ENCODE measurements around the gene OBP2A. TPM values are rescaled to one million over a fixed set of nuclear protein-coding genes. Genes with fewer than 3 reads are reported as not detected.
"Not testable (repeated sequence)": the region's sequence is repeated elsewhere in the genome, so short reads cannot be mapped to it uniquely, and the experiment has no call there.

The OBP2A gene
- total RNA-seq, 4 donors from 2014 or later = not detected

DNA sequence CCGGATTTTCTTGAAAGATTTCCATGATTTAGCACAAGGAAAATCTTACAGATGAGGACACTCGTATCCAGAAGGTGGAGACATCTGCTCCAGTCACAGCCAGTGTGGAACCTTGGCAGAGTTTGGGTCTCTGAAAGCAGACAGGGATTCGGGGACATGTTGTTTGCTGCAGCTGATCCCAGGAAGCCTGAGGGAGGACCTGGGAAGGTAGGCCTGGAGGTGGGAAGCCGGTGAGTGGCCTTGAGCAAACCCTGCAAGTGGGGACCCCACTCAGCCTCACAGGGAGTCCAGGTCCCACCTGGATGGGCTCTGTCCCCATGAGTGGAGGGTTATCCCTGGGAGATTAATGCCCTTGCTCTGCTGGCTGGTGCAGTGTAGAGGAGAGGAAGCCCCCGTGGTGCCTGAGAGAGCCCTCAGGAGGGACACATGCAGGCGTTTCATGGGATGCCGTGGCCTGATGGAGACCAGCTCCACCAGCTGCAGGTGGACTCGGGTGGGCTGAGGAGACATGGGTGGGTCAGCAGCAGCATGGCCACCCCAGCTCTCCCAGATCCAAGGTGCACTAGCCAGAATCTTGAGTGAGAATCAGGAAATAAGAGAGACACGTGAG, 37.6 kb upstream of the OBP2A start:
- Histone ChIP-seq H3K4me1 (peaks cover 0 to 5% (median 0%) of the 10 kb centered on the region in 4 donors), H3K4me3 (no peak overlapping the region), H3K27me3 (no peaks in the 10 kb centered on the region), H3K9me3 (peaks cover 0 to 25% (median 0%) of the 10 kb centered on the region in 4 donors), H3K36me3 (peaks cover 0 to 25% (median 9%) of the 10 kb centered on the region in 3 donors), H3K27ac (no peak overlapping the region)
- WGBS, 2 donors = 90 to 93% methylated on average over 9 of the region's 9 CpGs
- DNase-seq (ENCODE audit: low spot score in 2 of 2) = no peak
- TF ChIP-seq, protein P1, sequence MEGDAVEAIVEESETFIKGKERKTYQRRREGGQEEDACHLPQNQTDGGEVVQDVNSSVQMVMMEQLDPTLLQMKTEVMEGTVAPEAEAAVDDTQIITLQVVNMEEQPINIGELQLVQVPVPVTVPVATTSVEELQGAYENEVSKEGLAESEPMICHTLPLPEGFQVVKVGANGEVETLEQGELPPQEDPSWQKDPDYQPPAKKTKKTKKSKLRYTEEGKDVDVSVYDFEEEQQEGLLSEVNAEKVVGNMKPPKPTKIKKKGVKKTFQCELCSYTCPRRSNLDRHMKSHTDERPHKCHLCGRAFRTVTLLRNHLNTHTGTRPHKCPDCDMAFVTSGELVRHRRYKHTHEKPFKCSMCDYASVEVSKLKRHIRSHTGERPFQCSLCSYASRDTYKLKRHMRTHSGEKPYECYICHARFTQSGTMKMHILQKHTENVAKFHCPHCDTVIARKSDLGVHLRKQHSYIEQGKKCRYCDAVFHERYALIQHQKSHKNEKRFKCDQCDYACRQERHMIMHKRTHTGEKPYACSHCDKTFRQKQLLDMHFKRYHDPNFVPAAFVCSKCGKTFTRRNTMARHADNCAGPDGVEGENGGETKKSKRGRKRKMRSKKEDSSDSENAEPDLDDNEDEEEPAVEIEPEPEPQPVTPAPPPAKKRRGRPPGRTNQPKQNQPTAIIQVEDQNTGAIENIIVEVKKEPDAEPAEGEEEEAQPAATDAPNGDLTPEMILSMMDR (IDR thresholded peaks at IDR 0.05) = no peak

DNA sequence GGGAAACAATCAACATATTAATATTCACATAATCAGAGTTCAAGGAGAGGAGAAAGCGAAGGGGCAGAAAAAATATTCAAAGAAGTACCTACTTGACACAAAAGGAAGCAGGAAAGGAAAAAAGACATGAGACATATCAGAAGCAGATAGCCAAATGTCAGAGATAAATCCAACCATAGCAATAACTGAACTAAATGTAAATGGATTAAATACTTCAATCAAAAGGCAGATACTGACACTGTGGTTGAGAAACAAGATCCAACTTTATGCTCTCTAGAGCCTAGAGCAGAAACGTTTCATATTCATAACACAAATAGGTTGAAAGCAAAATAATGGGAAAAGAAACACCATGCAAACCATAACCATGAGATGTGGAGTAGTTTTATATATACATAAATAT, 36.5 kb upstream of the OBP2A start:
- Histone ChIP-seq H3K27me3 (no peaks in the 10 kb centered on the region), H3K4me3 (no peak overlapping the region), H3K9me3 (peaks cover 0 to 25% (median 0%) of the 10 kb centered on the region in 4 donors), H3K27ac (no peak overlapping the region), H3K36me3 (peaks cover 0 to 14% (median under 1%) of the 10 kb centered on the region in 3 donors), H3K4me1 (peaks cover 0 to 2% (median 0%) of the 10 kb centered on the region in 4 donors)
- no peak for DNase-seq (ENCODE audit: low spot score in 2 of 2)
- TF ChIP-seq, protein P1 (IDR thresholded peaks at IDR 0.05) = no peak
- TF ChIP-seq EP300 (IDR thresholded peaks at IDR 0.05) = no peak
- TF ChIP-seq POLR2A (IDR thresholded peaks at IDR 0.05) = no peak
- WGBS, 2 donors = 85 to 91% methylated on average over 2 of the region's 2 CpGs

DNA sequence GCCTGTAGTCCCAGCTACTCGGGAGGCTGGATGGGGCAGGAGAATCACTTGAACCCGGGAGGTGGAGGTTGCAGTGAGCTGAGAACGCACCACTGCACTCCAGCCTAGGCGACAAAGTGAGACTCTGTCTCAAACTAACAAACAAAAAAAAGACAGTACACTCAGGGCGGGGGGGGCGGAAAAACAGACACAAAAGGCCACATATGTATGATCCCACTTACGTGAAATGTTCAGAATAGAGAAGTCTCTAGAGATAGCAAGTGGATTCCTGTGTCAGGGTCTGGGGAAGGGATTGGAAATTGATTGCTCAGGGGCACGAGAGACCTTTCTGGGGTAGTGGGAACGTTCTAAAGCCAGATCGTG, 33.7 kb upstream of the OBP2A start:
- Histone ChIP-seq H3K4me1 (no peaks in the 10 kb centered on the region), H3K27me3 (peaks cover 0 to 1% of the 10 kb centered on the region in 2 donors), H3K4me3 (no peak overlapping the region), H3K36me3 (no peaks in the 10 kb centered on the region), H3K27ac (no peak overlapping the region), H3K9me3 (peaks cover 0 to 25% (median 0%) of the 10 kb centered on the region in 4 donors)
- no peak for DNase-seq (ENCODE audit: low spot score in 2 of 2)
- 77 to 79% methylated on average over 10 of the region's 10 CpGs for WGBS, 2 donors
- no peak for TF ChIP-seq POLR2A (IDR thresholded peaks at IDR 0.05)
- TF ChIP-seq, protein P1 (IDR thresholded peaks at IDR 0.05) = no peak
- TF ChIP-seq EP300 (IDR thresholded peaks at IDR 0.05) = no peak

DNA sequence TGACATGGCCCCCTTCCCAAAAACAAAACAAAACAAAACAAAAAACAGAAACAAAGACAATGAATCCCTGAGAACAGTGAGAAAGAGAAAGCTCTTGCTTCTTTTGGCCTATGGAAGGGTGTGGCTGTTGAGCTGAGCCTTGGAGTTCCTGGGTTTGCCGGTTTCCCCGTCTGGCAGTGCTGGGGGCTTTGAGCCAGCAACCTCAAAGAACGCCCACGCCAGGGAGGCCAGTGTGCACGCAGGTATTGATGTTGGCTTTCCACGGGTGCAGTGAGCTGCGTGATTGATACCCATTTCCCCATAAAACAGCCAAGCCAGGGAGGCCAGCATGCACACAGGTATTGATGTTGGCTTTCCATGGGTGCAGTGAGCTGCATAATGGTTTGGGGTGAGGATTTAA, 33.0 kb upstream of the OBP2A start:
- Histone ChIP-seq H3K27me3 (peaks cover 0 to 6% of the 10 kb centered on the region in 2 donors), H3K4me1 (no peaks in the 10 kb centered on the region), H3K36me3 (no peaks in the 10 kb centered on the region), H3K9me3 (peaks cover 0 to 22% (median 0%) of the 10 kb centered on the region in 4 donors), H3K27ac (no peak overlapping the region), H3K4me3 (no peak overlapping the region)
- WGBS, 2 donors = 59 to 65% methylated on average over 7 of the region's 7 CpGs
- TF ChIP-seq, protein P1 (IDR thresholded peaks at IDR 0.05) = no peak
- TF ChIP-seq POLR2A (IDR thresholded peaks at IDR 0.05) (no peak), EP300 (IDR thresholded peaks at IDR 0.05) (no peak)
- no peak for DNase-seq (ENCODE audit: low spot score in 2 of 2)

DNA sequence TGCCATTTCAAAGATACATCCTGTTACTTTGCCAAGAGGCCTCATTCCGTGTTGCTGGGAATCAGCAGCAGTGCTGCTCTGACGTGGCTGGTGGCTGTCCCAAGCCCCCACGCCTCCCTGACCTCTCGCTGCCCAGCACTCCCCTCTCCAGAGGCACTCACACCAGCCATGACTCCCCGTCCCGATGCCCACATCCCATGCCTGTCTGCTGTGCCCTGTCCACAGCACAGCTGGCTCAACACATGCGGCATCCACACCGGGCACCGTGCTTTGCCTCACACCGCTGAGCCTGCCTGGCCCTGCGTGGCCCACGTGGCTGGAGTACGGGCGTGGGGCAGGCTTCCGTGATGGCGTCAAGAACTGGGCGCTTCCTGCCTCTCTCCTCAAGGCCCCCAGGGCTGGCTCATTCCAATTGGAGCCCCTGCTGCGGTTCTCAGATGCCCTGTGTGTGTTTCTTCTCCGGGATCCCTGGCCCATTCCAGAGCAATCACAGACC, 32.5 kb upstream of the OBP2A start:
- Histone ChIP-seq H3K4me3 (no peak overlapping the region), H3K27me3 (peaks cover 0 to 6% of the 10 kb centered on the region in 2 donors), H3K4me1 (no peaks in the 10 kb centered on the region), H3K36me3 (no peaks in the 10 kb centered on the region), H3K9me3 (peaks cover 0 to 17% (median 0%) of the 10 kb centered on the region in 4 donors), H3K27ac (no peak overlapping the region)
- no peak for DNase-seq (ENCODE audit: low spot score in 2 of 2)
- TF ChIP-seq, protein P1 (IDR thresholded peaks at IDR 0.05) = no peak
- no peak for TF ChIP-seq EP300 (IDR thresholded peaks at IDR 0.05)
- no peak for TF ChIP-seq POLR2A (IDR thresholded peaks at IDR 0.05)
- 80 to 83% methylated on average over 19 of the region's 19 CpGs for WGBS, 2 donors

DNA sequence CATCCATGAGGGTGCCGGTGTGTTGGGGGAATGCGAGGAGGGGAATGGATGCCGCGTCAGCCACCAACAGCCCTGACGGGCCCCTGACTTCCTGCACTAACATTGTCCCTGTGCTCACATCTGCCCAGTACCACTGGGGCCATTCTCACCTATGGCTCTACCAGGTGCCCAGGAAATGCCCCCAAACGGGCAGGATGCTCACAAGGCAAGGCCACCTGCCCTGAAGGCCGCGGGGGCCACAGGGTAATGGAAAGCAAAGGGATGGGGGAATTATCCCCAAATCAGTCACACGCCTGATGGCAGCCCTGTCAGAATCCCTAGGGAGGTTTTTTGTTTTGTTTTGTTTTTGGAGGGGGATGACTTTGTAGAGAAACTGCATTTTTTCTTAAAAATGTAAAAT, 32.0 kb upstream of the OBP2A start:
- not testable (repeated sequence) for H3K4me1 ChIP-seq; H3K27me3 ChIP-seq; H3K36me3 ChIP-seq; H3K27ac ChIP-seq; H3K4me3 ChIP-seq; DNase-seq (ENCODE audit: low spot score in 2 of 2)
- peaks cover 0 to 12% (median 0%) of the 10 kb centered on the region in 4 donors for H3K9me3 ChIP-seq
- 91 to 92% methylated on average over 5 to 9 of the region's 9 CpGs for WGBS, 2 donors

Measured in tibial nerve (tissue), 4 donors.